Transverse colon (tissue), 3 donors: ENCODE measurements around the gene EEFSEC.

ENCODE experiments used
- POLR2A ChIP-seq: fragments of 450-650 bp; IDR thresholded peaks from one replicate; pipeline ENCODE4 v1.6.1; 2016; ENCODE audit warnings: antibody characterized with exemption, mild to moderate bottlenecking, moderate library complexity
- TF ChIP-seq, protein P1 (sequence below), 5 experiments: fragments of 200-600 bp in 3 of 5; fragments of 450-650 bp in 2 of 5; sonication (generic) in 3 of 5; IDR thresholded peaks; 1 replicate in 2 of 5; 2 replicates in 3 of 5; pipeline ENCODE4 v1.5.1; 2016 to 2017; ENCODE audit warnings: antibody characterized with exemption in 5 of 5, inconsistent platforms in 3 of 5, mild to moderate bottlenecking in 2 of 5, moderate library complexity in 1 of 5

DNA sequence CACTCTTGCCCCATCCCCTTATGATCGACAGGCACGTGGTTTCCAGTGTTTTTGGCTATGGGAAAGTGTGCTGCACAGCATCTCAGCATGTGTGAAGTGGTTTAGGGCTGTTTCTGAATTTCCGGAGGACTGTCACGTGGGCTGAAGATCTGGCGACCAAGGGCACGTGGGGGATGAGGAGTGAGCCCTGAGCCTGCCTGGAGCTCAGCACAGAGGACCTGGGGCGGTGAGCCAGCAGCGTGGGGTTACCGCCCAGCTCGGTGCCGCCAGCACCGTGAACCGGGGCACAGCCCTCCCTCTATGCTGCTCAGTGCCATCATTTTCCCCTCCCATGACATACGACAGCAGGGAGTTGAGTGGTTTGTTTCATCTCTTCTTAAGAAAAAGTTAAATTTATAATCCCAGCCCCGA is 163.2 kb downstream of the EEFSEC start:
- TF ChIP-seq, protein P1, sequence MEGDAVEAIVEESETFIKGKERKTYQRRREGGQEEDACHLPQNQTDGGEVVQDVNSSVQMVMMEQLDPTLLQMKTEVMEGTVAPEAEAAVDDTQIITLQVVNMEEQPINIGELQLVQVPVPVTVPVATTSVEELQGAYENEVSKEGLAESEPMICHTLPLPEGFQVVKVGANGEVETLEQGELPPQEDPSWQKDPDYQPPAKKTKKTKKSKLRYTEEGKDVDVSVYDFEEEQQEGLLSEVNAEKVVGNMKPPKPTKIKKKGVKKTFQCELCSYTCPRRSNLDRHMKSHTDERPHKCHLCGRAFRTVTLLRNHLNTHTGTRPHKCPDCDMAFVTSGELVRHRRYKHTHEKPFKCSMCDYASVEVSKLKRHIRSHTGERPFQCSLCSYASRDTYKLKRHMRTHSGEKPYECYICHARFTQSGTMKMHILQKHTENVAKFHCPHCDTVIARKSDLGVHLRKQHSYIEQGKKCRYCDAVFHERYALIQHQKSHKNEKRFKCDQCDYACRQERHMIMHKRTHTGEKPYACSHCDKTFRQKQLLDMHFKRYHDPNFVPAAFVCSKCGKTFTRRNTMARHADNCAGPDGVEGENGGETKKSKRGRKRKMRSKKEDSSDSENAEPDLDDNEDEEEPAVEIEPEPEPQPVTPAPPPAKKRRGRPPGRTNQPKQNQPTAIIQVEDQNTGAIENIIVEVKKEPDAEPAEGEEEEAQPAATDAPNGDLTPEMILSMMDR (IDR thresholded peaks at IDR 0.05), result no peak
- TF ChIP-seq POLR2A, result no peak
